GM19193 (cell line): ENCODE results near the gene SHISAL1.

Source experiments
- POLR2A ChIP-seq: IDR thresholded peaks from 4 replicates; pipeline ENCODE4 v1.6.1; 2011; ENCODE audit not compliant: insufficient read depth, insufficient read length; ENCODE audit errors: extremely low read depth

Gene SHISAL1

GRCh38 chr22:44286646-44287045 lies 26.1 kb downstream of the SHISAL1 start:
- no peak for TF ChIP-seq POLR2A

- no peak for TF ChIP-seq POLR2A
Observed at GRCh38 chr22:44284711-44285110, 28.0 kb downstream of the SHISAL1 start.

GRCh38 chr22:44281768-44282637 lies 30.7 kb downstream of the SHISAL1 start:
- no peak for TF ChIP-seq POLR2A

GRCh38 chr22:44280665-44281188 lies 32.0 kb downstream of the SHISAL1 start:
- no peak for TF ChIP-seq POLR2A

- TF ChIP-seq POLR2A = no peak
Observed at GRCh38 chr22:44279069-44279360, 33.7 kb downstream of the SHISAL1 start.

- no peak for TF ChIP-seq POLR2A
Observed at GRCh38 chr22:44278243-44279068, 34.3 kb downstream of the SHISAL1 start.

GRCh38 chr22:44277386-44278135 lies 35.2 kb downstream of the SHISAL1 start:
- TF ChIP-seq POLR2A = no peak

- no peak for TF ChIP-seq POLR2A
Observed at GRCh38 chr22:44276706-44277356, 35.9 kb downstream of the SHISAL1 start.

- TF ChIP-seq POLR2A = no peak
Observed at GRCh38 chr22:44276041-44276440, 36.7 kb downstream of the SHISAL1 start.

GRCh38 chr22:44275631-44275995 lies 37.1 kb downstream of the SHISAL1 start:
- TF ChIP-seq POLR2A = no peak

GRCh38 chr22:44274918-44275630 lies 37.7 kb downstream of the SHISAL1 start:
- no peak for TF ChIP-seq POLR2A

GRCh38 chr22:44273175-44273574 lies 39.6 kb downstream of the SHISAL1 start:
- TF ChIP-seq POLR2A = no peak

- no peak for TF ChIP-seq POLR2A
Observed at GRCh38 chr22:44272401-44272771, 40.4 kb downstream of the SHISAL1 start.
